Adipose tissue (tissue), 3 donors: ENCODE data around the gene KPNB1. TPM values are rescaled to one million over a fixed set of nuclear protein-coding genes. Genes with fewer than 3 reads are reported as not detected.

Experiments used
- H3K27ac ChIP-seq: one replicate; pipeline ENCODE4 v1.5.1; 2013; ENCODE audit warnings: low read depth, low read length
- WGBS, 3 donors: extraction: QIAGEN DNeasy Blood & Tissue Kit; methylation state at CpG; one replicate each; pipeline ENCODE4 v1.1.7; 2013; 5-methylcytosine and 5-hydroxymethylcytosine counted together
- polyA plus RNA-seq, 3 donors: library from polyadenylated mRNA; stranded (reverse); fragments of 200-250 nt; gene quantifications; one replicate each; pipeline ENCODE4 v1.2.3, GENCODE V29; 2013
- donor health status: healthy with polysubstance abuse.
- donor health status: Bipolar disorder and iron deficiency.
- donor health status: healthy.

KPNB1 gene
- polyA plus RNA-seq, 3 donors, result 40.6 to 99.5 (median 77.0) TPM

DNA sequence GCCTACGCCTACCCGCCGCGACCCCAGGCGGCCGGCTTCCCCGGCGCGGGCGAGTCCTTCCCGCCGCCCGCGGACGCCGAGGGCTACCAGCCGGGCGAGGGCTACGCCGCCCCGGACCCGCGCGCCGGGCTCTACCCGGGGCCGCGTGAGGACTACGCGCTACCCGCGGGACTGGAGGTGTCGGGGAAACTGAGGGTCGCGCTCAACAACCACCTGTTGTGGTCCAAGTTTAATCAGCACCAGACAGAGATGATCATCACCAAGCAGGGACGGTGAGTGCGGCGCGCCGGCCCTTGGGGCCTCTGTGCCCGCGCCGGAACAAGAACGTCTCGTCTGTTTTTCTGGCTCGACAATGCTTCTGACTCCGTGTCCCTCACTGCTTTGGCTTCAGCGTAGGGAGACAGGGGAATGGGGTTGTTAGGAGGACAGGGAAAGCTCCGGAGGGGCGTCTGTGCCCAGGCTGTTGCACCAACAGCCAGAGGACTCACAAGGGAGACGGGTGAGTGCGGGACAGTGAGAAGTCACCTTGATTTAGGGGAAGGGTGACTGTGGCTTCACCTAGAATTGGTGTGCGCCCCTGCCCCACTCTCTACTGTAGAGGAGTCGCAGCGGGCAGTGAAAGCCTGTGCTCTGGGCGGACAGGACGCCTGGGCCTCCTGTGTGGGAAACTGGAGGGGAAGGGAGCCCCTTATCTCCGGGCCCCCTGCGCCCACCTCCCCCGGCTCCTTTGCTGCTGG lies 84.1 kb downstream of the KPNB1 start:
- H3K27ac ChIP-seq, result no peak overlapping the region
- WGBS, 3 donors, result 6 to 10% (median 7%) methylated on average over 49 to 60 of the region's 60 CpGs

DNA sequence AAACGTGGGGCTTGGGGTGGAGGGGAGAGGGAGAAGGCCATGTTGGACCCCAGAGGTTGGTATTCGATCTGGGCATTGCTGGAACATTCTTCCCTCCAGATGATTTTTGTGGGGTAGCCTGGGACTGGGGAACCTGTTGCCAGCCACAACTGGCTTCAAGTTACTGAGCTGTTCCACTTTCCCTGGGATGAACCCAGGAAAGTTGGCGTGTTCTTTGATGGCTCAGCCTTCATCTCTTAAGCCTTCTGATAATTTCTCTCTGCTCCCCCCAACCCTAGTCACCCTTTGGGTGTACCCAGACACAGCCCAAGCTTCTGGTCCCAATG lies 85.4 kb downstream of the KPNB1 start:
- WGBS, 3 donors, result 78 to 95% (median 84%) methylated on average over 3 of the region's 3 CpGs
- no peak overlapping the region for H3K27ac ChIP-seq

Other genes with a start within 250 kb of the KPNB1 start
- 10 to 100 TPM; 29.0 to 47.3 (median 41.7) TPM for gene NPEPPS, start 118.8 kb upstream of the KPNB1 start, polyA plus RNA-seq
- 10 to 100 TPM in 2 of 3 donors, 1 to 10 TPM in 1; 5.9 to 21.5 (median 14.2) TPM for gene TBKBP1, start 44.2 kb downstream of the KPNB1 start, polyA plus RNA-seq
- under 1 TPM; 0.03 to 0.90 (median 0.31) TPM for gene TBX21, start 83.3 kb downstream of the KPNB1 start, polyA plus RNA-seq
- gene OSBPL7, start 171.9 kb downstream of the KPNB1 start, polyA plus RNA-seq, result 10 to 100 TPM in 1 of 3 donors, 1 to 10 TPM in 2; 5.3 to 11.0 (median 5.6) TPM
- gene MRPL10, start 181.6 kb downstream of the KPNB1 start, polyA plus RNA-seq, result 10 to 100 TPM; 42.3 to 52.0 (median 44.2) TPM
- under 1 TPM; 0.39 to 0.90 (median 0.49) TPM for gene LRRC46, start 181.8 kb downstream of the KPNB1 start, polyA plus RNA-seq
- gene SCRN2, start 191.4 kb downstream of the KPNB1 start, polyA plus RNA-seq, result 100 to 1,000 TPM in 1 of 3 donors, 10 to 100 TPM in 2; 37.9 to 181 (median 89.5) TPM
- gene SP6, start 201.2 kb downstream of the KPNB1 start, polyA plus RNA-seq, result under 1 TPM; 0.45 to 0.56 (median 0.49) TPM
- gene SP2, start 246.3 kb downstream of the KPNB1 start, polyA plus RNA-seq, result 10 to 100 TPM in 1 of 3 donors, 1 to 10 TPM in 2; 7.2 to 15.7 (median 9.2) TPM